ENCODE data around the gene GPC6. TPM values are rescaled to one million over a fixed set of nuclear protein-coding genes. Genes with fewer than 3 reads are reported as not detected.

Gene GPC6
- total and polyA plus RNA-seq, 2 experiments from 2014 or later: 14.4 to 43.3 TPM

DNA sequence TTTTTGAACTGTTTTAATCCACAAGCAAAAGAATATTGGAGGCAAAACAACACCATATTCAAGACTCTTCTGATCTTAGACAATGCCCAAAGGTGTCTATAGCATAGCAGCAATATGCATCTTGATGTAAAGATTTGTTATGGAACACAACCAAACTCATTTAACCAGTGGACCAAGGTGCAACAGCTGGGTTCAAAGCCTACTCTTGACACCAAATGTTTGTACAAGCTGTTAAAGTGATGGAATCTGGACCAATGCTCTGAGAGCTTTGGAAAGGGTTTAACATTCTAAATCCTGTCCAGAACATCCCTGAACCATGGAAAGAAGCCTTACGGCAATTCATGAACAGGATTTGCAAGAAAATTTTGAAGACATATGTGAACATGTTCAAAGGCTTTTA, 520.0 kb downstream of the GPC6 start:
- no peak overlapping the region for H3K4me3 ChIP-seq
- H3K4me1 ChIP-seq (ENCODE audit: low read depth): no peaks in the 10 kb centered on the region
- H3K27me3 ChIP-seq: no peaks in the 10 kb centered on the region
- no peaks in the 10 kb centered on the region for H3K9me3 ChIP-seq (ENCODE audit: low read depth)
- TF ChIP-seq, protein P1, sequence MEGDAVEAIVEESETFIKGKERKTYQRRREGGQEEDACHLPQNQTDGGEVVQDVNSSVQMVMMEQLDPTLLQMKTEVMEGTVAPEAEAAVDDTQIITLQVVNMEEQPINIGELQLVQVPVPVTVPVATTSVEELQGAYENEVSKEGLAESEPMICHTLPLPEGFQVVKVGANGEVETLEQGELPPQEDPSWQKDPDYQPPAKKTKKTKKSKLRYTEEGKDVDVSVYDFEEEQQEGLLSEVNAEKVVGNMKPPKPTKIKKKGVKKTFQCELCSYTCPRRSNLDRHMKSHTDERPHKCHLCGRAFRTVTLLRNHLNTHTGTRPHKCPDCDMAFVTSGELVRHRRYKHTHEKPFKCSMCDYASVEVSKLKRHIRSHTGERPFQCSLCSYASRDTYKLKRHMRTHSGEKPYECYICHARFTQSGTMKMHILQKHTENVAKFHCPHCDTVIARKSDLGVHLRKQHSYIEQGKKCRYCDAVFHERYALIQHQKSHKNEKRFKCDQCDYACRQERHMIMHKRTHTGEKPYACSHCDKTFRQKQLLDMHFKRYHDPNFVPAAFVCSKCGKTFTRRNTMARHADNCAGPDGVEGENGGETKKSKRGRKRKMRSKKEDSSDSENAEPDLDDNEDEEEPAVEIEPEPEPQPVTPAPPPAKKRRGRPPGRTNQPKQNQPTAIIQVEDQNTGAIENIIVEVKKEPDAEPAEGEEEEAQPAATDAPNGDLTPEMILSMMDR (IDR thresholded peaks at IDR 0.05; ENCODE audit: low read depth, low read length): no peak
- H3K36me3 ChIP-seq: no peaks in the 10 kb centered on the region
- no peak overlapping the region for H3K27ac ChIP-seq
- no peak for DNase-seq (ENCODE audit: low read depth in 1 of 2, low spot score in 1 of 2)

DNA sequence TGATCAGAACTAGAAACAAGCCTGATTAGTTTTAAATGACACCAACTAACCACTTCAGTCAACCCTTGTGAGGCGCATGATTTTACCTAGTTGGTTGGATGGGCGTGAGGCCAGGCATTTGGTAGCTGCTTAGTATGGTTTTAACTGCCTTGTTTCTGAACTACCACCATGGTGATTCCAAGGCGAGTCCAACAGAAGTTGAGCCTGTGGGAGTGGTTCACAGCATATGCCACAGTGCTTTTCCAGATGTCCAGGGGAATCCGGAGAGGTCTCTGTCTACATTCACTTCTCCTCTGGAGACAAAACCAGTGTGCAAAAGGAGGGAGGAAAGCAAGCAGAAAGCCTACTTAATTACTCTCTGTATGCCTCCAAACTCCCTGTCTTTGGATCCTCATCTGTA, 524.1 kb downstream of the GPC6 start:
- H3K36me3 ChIP-seq: no peaks in the 10 kb centered on the region
- no peak overlapping the region for H3K27ac ChIP-seq
- H3K4me3 ChIP-seq: no peak overlapping the region
- no peaks in the 10 kb centered on the region for H3K27me3 ChIP-seq
- TF ChIP-seq, protein P1 (IDR thresholded peaks at IDR 0.05; ENCODE audit: low read depth, low read length): no peak
- DNase-seq (ENCODE audit: low read depth in 1 of 2, low spot score in 1 of 2): no peak
- no peaks in the 10 kb centered on the region for H3K9me3 ChIP-seq (ENCODE audit: low read depth)
- peaks cover 17% of the 10 kb centered on the region for H3K4me1 ChIP-seq (ENCODE audit: low read depth)

DNA sequence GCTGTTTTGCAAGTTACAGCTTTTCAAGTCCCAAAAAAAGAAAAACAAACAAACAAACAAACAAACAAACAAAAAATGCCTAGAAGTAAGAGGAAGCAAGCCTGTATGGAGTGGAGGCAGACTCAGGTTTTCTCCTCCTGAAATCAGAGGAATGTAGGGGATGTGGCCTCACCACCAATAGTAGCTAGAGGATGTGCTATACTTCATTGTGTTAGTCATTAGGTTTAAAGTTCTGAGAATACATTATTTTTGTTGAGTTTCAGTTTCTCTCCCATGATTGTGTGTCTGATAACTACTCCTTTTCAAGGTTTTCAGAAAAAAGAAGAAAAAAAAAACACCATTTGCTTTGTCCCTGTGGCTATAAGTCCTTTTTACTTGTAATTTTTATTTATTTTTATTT, 524.5 kb downstream of the GPC6 start:
- DNase-seq (ENCODE audit: low read depth in 1 of 2, low spot score in 1 of 2): no peak

DNA sequence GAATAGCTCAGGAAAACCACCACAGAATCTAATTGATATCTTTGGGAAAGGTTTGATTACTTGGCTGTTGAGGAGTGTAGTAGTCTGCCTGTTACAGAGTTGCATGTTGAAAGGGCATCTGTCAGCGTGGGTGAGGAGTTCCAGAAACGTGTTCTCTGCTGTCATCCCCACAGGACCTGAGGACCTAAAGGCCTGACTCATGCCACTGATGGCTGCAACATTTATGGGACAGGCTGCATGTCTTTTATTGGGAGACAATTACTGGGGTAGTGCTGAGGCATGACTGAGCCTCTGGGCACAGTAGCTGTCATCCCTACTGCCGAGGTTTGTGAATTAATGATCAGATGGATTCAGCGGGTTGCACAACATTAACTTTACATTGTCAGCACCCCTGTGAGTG, 525.9 kb downstream of the GPC6 start:
- no peak overlapping the region for H3K4me3 ChIP-seq
- peak overlapping the region; percentile 33 for H3K27ac ChIP-seq
- H3K4me1 ChIP-seq (ENCODE audit: low read depth): peaks cover 26% of the 10 kb centered on the region
- TF ChIP-seq, protein P1 (IDR thresholded peaks at IDR 0.05; ENCODE audit: low read depth, low read length): no peak
- no peaks in the 10 kb centered on the region for H3K27me3 ChIP-seq
- peak in 1 of 2 donors; percentile 67 for DNase-seq (ENCODE audit: low read depth in 1 of 2, low spot score in 1 of 2)
- no peaks in the 10 kb centered on the region for H3K36me3 ChIP-seq
- H3K9me3 ChIP-seq (ENCODE audit: low read depth): no peaks in the 10 kb centered on the region

More for the DNA sequence above, 524.5 kb downstream of the GPC6 start:
- Histone ChIP-seq H3K4me1 (ENCODE audit: low read depth) (peaks cover 17% of the 10 kb centered on the region), H3K9me3 (ENCODE audit: low read depth) (no peaks in the 10 kb centered on the region), H3K36me3 (no peaks in the 10 kb centered on the region), H3K27me3 (no peaks in the 10 kb centered on the region), H3K27ac (no peak overlapping the region), H3K4me3 (no peak overlapping the region)
- TF ChIP-seq, protein P1 (IDR thresholded peaks at IDR 0.05; ENCODE audit: low read depth, low read length): no peak

DNA sequence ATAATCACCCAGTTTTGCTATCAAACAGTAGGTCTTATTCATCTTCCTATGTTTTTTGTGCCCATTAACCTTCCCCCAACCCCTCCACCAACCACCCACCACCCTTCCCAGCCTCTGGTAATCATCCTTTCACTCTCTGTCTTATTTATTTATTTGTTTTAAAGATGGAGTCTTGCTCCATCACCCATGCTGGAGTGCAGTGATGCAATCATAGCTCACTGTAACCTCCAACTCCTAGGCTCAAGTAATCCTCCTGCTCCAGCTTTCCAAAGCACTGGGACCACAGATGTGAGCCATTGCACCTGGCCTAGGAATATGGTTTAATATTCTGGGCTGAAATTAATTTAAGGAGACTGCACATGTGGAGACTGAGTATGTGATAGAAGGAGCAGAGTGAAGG, 527.0 kb downstream of the GPC6 start:
- no peaks in the 10 kb centered on the region for H3K27me3 ChIP-seq
- H3K4me1 ChIP-seq (ENCODE audit: low read depth): peaks cover 28% of the 10 kb centered on the region
- no peak overlapping the region for H3K27ac ChIP-seq
- H3K4me3 ChIP-seq: no peak overlapping the region
- DNase-seq (ENCODE audit: low read depth in 1 of 2, low spot score in 1 of 2): no peak
- TF ChIP-seq, protein P1 (IDR thresholded peaks at IDR 0.05; ENCODE audit: low read depth, low read length): no peak
- no peaks in the 10 kb centered on the region for H3K9me3 ChIP-seq (ENCODE audit: low read depth)
- H3K36me3 ChIP-seq: no peaks in the 10 kb centered on the region

DNA sequence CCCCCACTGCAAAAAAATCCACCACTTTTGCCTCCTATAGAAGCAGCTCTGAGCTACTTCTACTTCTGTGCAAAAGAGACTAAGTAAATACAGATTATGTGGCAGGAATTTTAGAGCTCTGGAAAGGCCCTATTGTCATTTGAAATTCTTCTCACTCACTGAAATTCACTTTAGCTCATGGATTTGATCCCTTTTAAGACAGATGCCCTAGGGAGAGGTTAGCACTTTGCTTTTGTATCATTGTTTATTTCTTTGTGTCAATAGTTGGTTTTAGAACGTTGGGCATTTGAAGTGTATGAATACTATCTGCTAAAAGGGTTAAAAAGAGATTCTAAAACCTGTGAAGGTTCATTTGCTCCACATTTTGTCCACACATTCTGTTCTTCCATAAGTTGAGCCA, 528.7 kb downstream of the GPC6 start:
- H3K36me3 ChIP-seq: no peaks in the 10 kb centered on the region
- no peak for DNase-seq (ENCODE audit: low read depth in 1 of 2, low spot score in 1 of 2)
- H3K9me3 ChIP-seq (ENCODE audit: low read depth): no peaks in the 10 kb centered on the region
- TF ChIP-seq, protein P1 (IDR thresholded peaks at IDR 0.05; ENCODE audit: low read depth, low read length): no peak
- no peaks in the 10 kb centered on the region for H3K27me3 ChIP-seq
- H3K4me1 ChIP-seq (ENCODE audit: low read depth): peaks cover 28% of the 10 kb centered on the region
- H3K27ac ChIP-seq: no peak overlapping the region
- H3K4me3 ChIP-seq: no peak overlapping the region
